NT2/D1 (cell line): Measurements from ENCODE around the gene RRAS.

Experiments
- DNase-seq: peaks from one replicate; pipeline ENCODE4 v3.0.0-alpha.2; 2011; ENCODE audit warnings: low read depth, low spot score
- H3K27me3 ChIP-seq: 2 replicates; pipeline ENCODE4 v1.6.0; 2011; ENCODE audit warnings: mild to moderate bottlenecking; ENCODE audit not compliant: insufficient read length, insufficient read depth
- H3K36me3 ChIP-seq: 2 replicates; pipeline ENCODE4 v1.6.1; 2011; ENCODE audit warnings: mild to moderate bottlenecking, low read length, mixed read lengths; ENCODE audit not compliant: insufficient read depth, insufficient read length
- H3K4me1 ChIP-seq: 2 replicates; pipeline ENCODE4 v1.5.1; 2011; ENCODE audit not compliant: insufficient read depth, insufficient read length
- H3K4me3 ChIP-seq: 2 replicates; pipeline ENCODE4 v1.5.1; 2011; ENCODE audit warnings: low read depth; ENCODE audit not compliant: insufficient read length
- H3K9ac ChIP-seq: 2 replicates; pipeline ENCODE4 v1.6.0; 2011; ENCODE audit warnings: low read depth; ENCODE audit not compliant: insufficient read length
- H3K9me3 ChIP-seq: 2 replicates; pipeline ENCODE4 v1.5.1; 2011; ENCODE audit warnings: mild to moderate bottlenecking, low read length; ENCODE audit not compliant: insufficient read depth
- SUZ12 ChIP-seq: IDR thresholded peaks from 2 replicates; pipeline ENCODE4 v1.6.1; 2011; ENCODE audit not compliant: insufficient read length, insufficient read depth; ENCODE audit errors: extremely low read depth
- YY1 ChIP-seq: IDR thresholded peaks from 2 replicates; pipeline ENCODE4 v1.6.1; 2011; ENCODE audit not compliant: insufficient read length, insufficient read depth
- ZNF274 ChIP-seq: IDR thresholded peaks from 2 replicates; pipeline ENCODE4 v1.6.1; 2011; ENCODE audit warnings: mild to moderate bottlenecking, low read depth, low read length

RRAS gene

GRCh38 chr19:49594993-49595818 lies 44.7 kb downstream of the RRAS start:
- no peak overlapping the region for H3K4me3 ChIP-seq

GRCh38 chr19:49594157-49594992 lies 45.6 kb downstream of the RRAS start:
- H3K9me3 ChIP-seq = no peaks in the 10 kb centered on the region
- H3K4me3 ChIP-seq = no peak overlapping the region
- TF ChIP-seq YY1 = no peak
- TF ChIP-seq SUZ12 = no peak
- no peak for TF ChIP-seq ZNF274
- H3K36me3 ChIP-seq = peaks cover 47% of the 10 kb centered on the region
- H3K4me1 ChIP-seq = no peaks in the 10 kb centered on the region
- H3K9ac ChIP-seq = peak overlapping the region; percentile 21
- no peaks in the 10 kb centered on the region for H3K27me3 ChIP-seq
- no peak for DNase-seq

More at GRCh38 chr19:49594993-49595818, 44.7 kb downstream of the RRAS start:
- DNase-seq = no peak
- peaks cover 55% of the 10 kb centered on the region for H3K36me3 ChIP-seq
- no peaks in the 10 kb centered on the region for H3K9me3 ChIP-seq
- no peak overlapping the region for H3K9ac ChIP-seq
- H3K4me1 ChIP-seq = no peaks in the 10 kb centered on the region
- no peaks in the 10 kb centered on the region for H3K27me3 ChIP-seq
- TF ChIP-seq ZNF274 (no peak), YY1 (no peak), SUZ12 (no peak)

DNA sequence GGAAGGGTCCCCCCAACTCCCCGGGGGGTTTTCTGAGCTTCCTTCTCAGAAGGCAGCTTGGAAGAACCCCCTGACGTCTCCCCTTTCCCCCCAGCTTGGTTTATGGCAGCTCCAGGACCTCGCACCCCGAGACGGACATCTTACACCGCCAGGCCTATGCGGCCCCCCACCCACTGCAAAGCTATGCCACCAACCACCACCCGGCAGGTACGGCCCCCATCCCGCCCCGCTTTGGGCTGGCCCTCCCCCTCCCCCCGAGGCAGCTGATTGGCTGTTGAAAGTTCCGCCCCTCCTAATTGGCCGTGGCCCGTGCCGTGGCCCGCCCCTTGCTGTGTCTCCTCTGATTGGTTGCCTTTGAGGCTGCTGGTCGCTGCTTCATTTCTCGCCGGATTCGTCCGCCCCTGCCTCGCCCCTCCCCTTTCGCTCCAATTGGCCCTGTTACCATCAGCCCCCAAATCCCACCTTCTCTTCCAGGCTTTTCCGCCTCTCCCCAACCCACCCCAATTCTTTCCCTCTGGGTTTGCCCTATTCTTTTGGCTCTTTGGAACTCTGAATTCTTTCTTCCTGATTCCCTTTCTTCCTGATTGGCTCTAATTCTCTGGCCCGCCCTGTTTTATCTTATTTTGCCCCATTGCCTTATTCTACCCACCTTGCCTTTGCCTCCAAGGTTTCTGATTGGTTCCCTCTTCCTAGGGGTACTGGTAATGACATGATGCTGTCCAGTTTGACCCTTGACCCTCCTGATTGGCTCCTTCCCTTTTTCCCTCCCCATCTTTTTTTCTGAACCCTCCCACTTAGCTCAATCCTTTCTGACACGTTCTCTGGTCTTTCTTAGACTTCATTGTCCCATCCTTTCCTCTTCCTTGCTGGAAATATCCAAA lies 46.5 kb downstream of the RRAS start:
- Histone ChIP-seq H3K36me3 (peaks cover 38% of the 10 kb centered on the region), H3K9ac (peak overlapping the region; percentile 94), H3K27me3 (no peaks in the 10 kb centered on the region), H3K4me1 (peaks cover 3% of the 10 kb centered on the region), H3K4me3 (peak overlapping the region; percentile 88), H3K9me3 (no peaks in the 10 kb centered on the region)
- TF ChIP-seq SUZ12 (no peak), YY1 (no peak), ZNF274 (no peak)
- peak; percentile 77 for DNase-seq

DNA sequence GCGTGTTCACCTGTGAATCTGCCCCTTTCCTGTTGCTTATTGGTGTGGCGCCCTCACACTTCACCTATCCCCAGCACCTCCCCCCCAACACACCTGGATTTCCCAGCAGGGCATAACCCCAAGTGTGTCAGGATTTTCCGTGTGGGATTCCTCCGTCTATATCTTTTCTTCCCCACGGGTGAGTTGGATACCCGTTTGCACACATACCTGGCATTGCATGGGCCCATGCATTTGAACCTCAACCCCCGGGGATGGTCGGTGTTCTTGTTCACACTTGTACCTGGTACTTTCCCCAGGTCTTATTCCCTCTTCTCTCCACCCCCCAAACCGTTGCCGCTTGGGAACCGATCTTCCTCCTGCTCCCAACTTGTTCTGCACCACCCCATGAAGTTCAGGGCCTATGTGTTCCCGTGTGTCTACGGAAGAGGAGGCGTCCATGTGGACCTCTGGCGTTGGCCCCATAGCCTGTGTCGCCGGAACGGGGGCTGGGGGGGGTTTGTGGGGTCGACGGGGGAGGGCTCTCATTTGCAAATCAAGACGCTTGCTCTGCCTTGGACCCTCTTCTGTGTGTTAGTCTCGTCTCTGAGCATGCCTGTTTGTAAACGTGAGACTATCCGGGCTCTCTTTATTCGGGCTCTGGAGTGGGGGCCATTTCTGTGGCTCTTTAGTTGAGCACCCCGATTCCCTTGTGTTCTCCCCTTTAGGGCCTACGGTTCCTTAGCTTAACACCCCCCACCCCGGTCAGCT lies 47.3 kb downstream of the RRAS start:
- peak overlapping the region; percentile 94 for H3K9ac ChIP-seq
- H3K4me1 ChIP-seq = peaks cover 3% of the 10 kb centered on the region
- peak overlapping the region; percentile 88 for H3K4me3 ChIP-seq
- no peaks in the 10 kb centered on the region for H3K27me3 ChIP-seq
- no peak for DNase-seq
- no peak for TF ChIP-seq SUZ12
- TF ChIP-seq ZNF274 = no peak
- no peak for TF ChIP-seq YY1
- H3K9me3 ChIP-seq = no peaks in the 10 kb centered on the region
- peaks cover 32% of the 10 kb centered on the region for H3K36me3 ChIP-seq

- no peak for TF ChIP-seq YY1
- TF ChIP-seq ZNF274 = no peak
- no peak for TF ChIP-seq SUZ12
These were observed 48.0 kb downstream of the RRAS start for GRCh38 chr19:49591731-49592485.

GRCh38 chr19:49590971-49591730 lies 48.8 kb downstream of the RRAS start, which contains the start of gene PRR12:
Gene PRR12, plus strand, starts transcription at chr19:49591182. Its CDS starts 473 bp downstream, at chr19:49591655.
- TF ChIP-seq YY1 (no peak), SUZ12 (no peak), ZNF274 (no peak)
- DNase-seq = no peak
- H3K9ac ChIP-seq = peak within 1 kb of the TSS; percentile 99

More at GRCh38 chr19:49591731-49592485, 48.0 kb downstream of the RRAS start:
- Histone ChIP-seq H3K4me1 (peaks cover 3% of the 10 kb centered on the region), H3K4me3 (peak overlapping the region; percentile 88), H3K27me3 (no peaks in the 10 kb centered on the region), H3K9me3 (no peaks in the 10 kb centered on the region), H3K36me3 (peaks cover 24% of the 10 kb centered on the region), H3K9ac (peak overlapping the region; percentile 94)
- DNase-seq = no peak

More at GRCh38 chr19:49590971-49591730, 48.8 kb downstream of the RRAS start, which contains the start of gene PRR12:
- Histone ChIP-seq H3K4me1 (peaks cover 3% of the 10 kb centered on the region), H3K4me3 (peak within 1 kb of the TSS; percentile 88), H3K36me3 (peaks cover 19% of the 10 kb centered on the region), H3K27me3 (no peaks in the 10 kb centered on the region), H3K9me3 (no peaks in the 10 kb centered on the region)
